ENCODE results near the gene LRRFIP1. TPM values are rescaled to one million over a fixed set of nuclear protein-coding genes. Genes with fewer than 3 reads are reported as not detected.
"Not testable (repeated sequence)": the region's sequence is repeated elsewhere in the genome, so short reads cannot be mapped to it uniquely, and the experiment has no call there.

Gene LRRFIP1
- polyA plus RNA-seq, 1 donor (not counting 4 experiments of a cell fraction or from before 2014, with no cell fraction given), result 115 TPM

DNA sequence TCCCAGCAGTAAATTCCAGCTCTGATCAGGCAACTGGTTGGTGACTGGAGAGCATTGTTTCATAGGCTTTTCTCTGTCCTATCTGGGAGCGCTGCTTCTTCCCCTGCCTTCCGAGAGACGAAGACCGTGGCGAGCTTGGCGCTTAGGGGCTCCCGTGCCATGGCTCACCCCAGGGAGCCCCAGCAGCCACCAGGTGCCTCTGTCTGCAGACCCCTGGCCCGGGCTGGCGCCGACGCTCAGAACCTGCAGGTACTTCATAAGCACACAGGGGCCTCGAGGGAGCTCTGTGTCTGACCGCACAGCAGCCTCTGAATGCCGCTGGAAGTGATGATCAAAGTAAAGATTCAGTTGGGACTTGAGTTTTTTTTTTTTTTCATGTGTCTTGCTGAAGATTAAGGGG lies 152.1 kb downstream of the LRRFIP1 start:
- H3K36me3 ChIP-seq (ENCODE audit: control insufficient read depth in 2 of 2, extremely low read depth in 1 of 2, insufficient read depth in 2 of 2, low read length in 2 of 2), result peaks cover 25 to 30% of the 10 kb centered on the region in 2 experiments

DNA sequence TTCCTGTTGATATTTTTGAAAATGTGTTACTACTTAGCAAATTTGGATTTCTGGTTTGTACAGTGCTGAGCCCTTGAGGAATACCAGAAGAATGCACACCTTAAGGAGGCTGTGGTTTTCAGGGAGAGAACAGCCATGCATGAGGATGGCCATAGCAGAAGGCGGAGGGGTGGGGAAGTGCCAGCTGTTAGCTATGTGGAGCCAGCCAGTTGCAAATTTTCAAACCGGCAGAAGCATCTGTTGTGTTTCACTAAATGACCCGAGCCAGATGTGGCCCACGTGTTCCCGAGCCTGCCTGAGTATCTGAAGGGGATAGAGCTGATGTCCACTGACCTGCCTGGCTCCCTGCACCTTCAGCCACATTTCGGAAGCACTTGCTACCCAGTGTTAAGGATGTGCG lies 154.8 kb downstream of the LRRFIP1 start:
- TF ChIP-seq EZH2 (IDR thresholded peaks at IDR 0.05; ENCODE audit: low read length), result no peak
- TF ChIP-seq, protein P1, sequence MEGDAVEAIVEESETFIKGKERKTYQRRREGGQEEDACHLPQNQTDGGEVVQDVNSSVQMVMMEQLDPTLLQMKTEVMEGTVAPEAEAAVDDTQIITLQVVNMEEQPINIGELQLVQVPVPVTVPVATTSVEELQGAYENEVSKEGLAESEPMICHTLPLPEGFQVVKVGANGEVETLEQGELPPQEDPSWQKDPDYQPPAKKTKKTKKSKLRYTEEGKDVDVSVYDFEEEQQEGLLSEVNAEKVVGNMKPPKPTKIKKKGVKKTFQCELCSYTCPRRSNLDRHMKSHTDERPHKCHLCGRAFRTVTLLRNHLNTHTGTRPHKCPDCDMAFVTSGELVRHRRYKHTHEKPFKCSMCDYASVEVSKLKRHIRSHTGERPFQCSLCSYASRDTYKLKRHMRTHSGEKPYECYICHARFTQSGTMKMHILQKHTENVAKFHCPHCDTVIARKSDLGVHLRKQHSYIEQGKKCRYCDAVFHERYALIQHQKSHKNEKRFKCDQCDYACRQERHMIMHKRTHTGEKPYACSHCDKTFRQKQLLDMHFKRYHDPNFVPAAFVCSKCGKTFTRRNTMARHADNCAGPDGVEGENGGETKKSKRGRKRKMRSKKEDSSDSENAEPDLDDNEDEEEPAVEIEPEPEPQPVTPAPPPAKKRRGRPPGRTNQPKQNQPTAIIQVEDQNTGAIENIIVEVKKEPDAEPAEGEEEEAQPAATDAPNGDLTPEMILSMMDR (optimal IDR thresholded peaks at IDR 0.05 in 1 of 3, IDR thresholded peaks at IDR 0.05 in 1 of 3, conservative IDR thresholded peaks at IDR 0.05 in 1 of 3; ENCODE audit: extremely low read depth in 1 of 3, insufficient read depth in 2 of 3, low read length in 3 of 3), result no peak
- no peaks in the 10 kb centered on the region for H3K27me3 ChIP-seq (ENCODE audit: control insufficient read depth, extremely low read depth, insufficient read depth, low read length)
- H3K9ac ChIP-seq (ENCODE audit: control insufficient read depth, extremely low read depth, insufficient read depth, low read length), result no peak overlapping the region
- H2AFZ ChIP-seq (ENCODE audit: control insufficient read depth, low read length), result no peak overlapping the region
- H3K79me2 ChIP-seq (ENCODE audit: control insufficient read depth, insufficient read depth, low read length), result no peaks in the 10 kb centered on the region
- H3K36me3 ChIP-seq (ENCODE audit: control insufficient read depth in 2 of 2, extremely low read depth in 1 of 2, insufficient read depth in 2 of 2, low read length in 2 of 2), result peaks cover 18 to 22% of the 10 kb centered on the region in 2 experiments
- H3K4me1 ChIP-seq (ENCODE audit: control insufficient read depth, extremely low read depth, insufficient read depth, low read length), result no peaks in the 10 kb centered on the region
- no peaks in the 10 kb centered on the region for H3K9me1 ChIP-seq (ENCODE audit: control insufficient read depth, extremely low read depth, insufficient read depth, low read length)
- H4K20me1 ChIP-seq (ENCODE audit: control insufficient read depth, extremely low read depth, insufficient read depth, low read length), result peaks cover under 1% of the 10 kb centered on the region
- DNase-seq (ENCODE audit: low read depth, low spot score) (no peak), FAIRE-seq (no peak)
- no peak overlapping the region for H3K4me3 ChIP-seq (ENCODE audit: control insufficient read depth in 2 of 3, extremely low read depth in 1 of 3, insufficient read depth in 2 of 3, low read depth in 1 of 3, low read length in 3 of 3)
- no peak overlapping the region for H3K27ac ChIP-seq (ENCODE audit: control insufficient read depth, insufficient read depth, low read length)
- peaks cover 4% of the 10 kb centered on the region for H3K9me3 ChIP-seq (ENCODE audit: control insufficient read depth, low read depth, low read length)
- no peak overlapping the region for H3K4me2 ChIP-seq (ENCODE audit: control insufficient read depth, extremely low read depth, insufficient read depth, low read depth, low read length)
- dilution Hi-C loops (cut with MboI; ENCODE audit: extremely low pct_ligation_motif_present, low sequenced_read_pairs), result no loop called here

More for the DNA sequence above, 152.1 kb downstream of the LRRFIP1 start:
- Histone ChIP-seq H3K27me3 (ENCODE audit: control insufficient read depth, extremely low read depth, insufficient read depth, low read length) (no peaks in the 10 kb centered on the region), H3K4me1 (ENCODE audit: control insufficient read depth, extremely low read depth, insufficient read depth, low read length) (no peaks in the 10 kb centered on the region), H3K27ac (ENCODE audit: control insufficient read depth, insufficient read depth, low read length) (no peak overlapping the region), H4K20me1 (ENCODE audit: control insufficient read depth, extremely low read depth, insufficient read depth, low read length) (peaks cover 2% of the 10 kb centered on the region), H3K9me3 (ENCODE audit: control insufficient read depth, low read depth, low read length) (no peaks in the 10 kb centered on the region), H2AFZ (ENCODE audit: control insufficient read depth, low read length) (no peak overlapping the region), H3K9ac (ENCODE audit: control insufficient read depth, extremely low read depth, insufficient read depth, low read length) (no peak overlapping the region), H3K4me3 (ENCODE audit: control insufficient read depth in 2 of 3, extremely low read depth in 1 of 3, insufficient read depth in 2 of 3, low read depth in 1 of 3, low read length in 3 of 3) (no peak overlapping the region), H3K4me2 (ENCODE audit: control insufficient read depth, extremely low read depth, insufficient read depth, low read depth, low read length) (no peak overlapping the region), H3K79me2 (ENCODE audit: control insufficient read depth, insufficient read depth, low read length) (no peaks in the 10 kb centered on the region), H3K9me1 (ENCODE audit: control insufficient read depth, extremely low read depth, insufficient read depth, low read length) (no peaks in the 10 kb centered on the region)
- DNase-seq (ENCODE audit: low read depth, low spot score) (no peak), FAIRE-seq (no peak)
- no peak for TF ChIP-seq EZH2 (IDR thresholded peaks at IDR 0.05; ENCODE audit: low read length)
- TF ChIP-seq, protein P1 (optimal IDR thresholded peaks at IDR 0.05 in 1 of 3, IDR thresholded peaks at IDR 0.05 in 1 of 3, conservative IDR thresholded peaks at IDR 0.05 in 1 of 3; ENCODE audit: extremely low read depth in 1 of 3, insufficient read depth in 2 of 3, low read length in 3 of 3), result no peak
- dilution Hi-C loops (cut with MboI; ENCODE audit: extremely low pct_ligation_motif_present, low sequenced_read_pairs), result no loop called here

DNA sequence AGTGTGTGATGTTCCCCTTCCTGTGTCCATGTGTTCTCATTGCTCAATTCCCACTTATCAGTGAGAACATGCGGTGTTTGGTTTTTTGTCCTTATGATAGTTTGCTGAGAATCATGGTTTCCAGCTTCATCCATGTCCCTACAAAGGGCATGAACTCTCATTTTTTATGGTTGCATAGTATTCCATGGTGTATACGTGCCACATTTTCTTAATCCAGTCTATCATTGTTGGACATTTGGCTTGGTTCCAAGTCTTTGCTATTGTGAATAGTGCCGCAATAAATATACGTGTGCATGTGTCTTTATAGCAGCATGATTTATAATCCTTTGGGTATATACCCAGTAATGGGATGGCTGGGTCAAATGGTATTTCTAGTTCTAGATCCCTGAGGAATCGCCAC lies 156.3 kb downstream of the LRRFIP1 start:
- H3K4me3 ChIP-seq (ENCODE audit: control insufficient read depth in 2 of 3, extremely low read depth in 1 of 3, insufficient read depth in 2 of 3, low read depth in 1 of 3, low read length in 3 of 3); H3K27ac ChIP-seq (ENCODE audit: control insufficient read depth, insufficient read depth, low read length); H3K4me2 ChIP-seq (ENCODE audit: control insufficient read depth, extremely low read depth, insufficient read depth, low read depth, low read length); H4K20me1 ChIP-seq (ENCODE audit: control insufficient read depth, extremely low read depth, insufficient read depth, low read length); FAIRE-seq; DNase-seq (ENCODE audit: low read depth, low spot score); H3K4me1 ChIP-seq (ENCODE audit: control insufficient read depth, extremely low read depth, insufficient read depth, low read length); H3K9me1 ChIP-seq (ENCODE audit: control insufficient read depth, extremely low read depth, insufficient read depth, low read length); H3K79me2 ChIP-seq (ENCODE audit: control insufficient read depth, insufficient read depth, low read length); H3K9me3 ChIP-seq (ENCODE audit: control insufficient read depth, low read depth, low read length); H2AFZ ChIP-seq (ENCODE audit: control insufficient read depth, low read length); dilution Hi-C loops (cut with MboI; ENCODE audit: extremely low pct_ligation_motif_present, low sequenced_read_pairs); H3K27me3 ChIP-seq (ENCODE audit: control insufficient read depth, extremely low read depth, insufficient read depth, low read length); H3K9ac ChIP-seq (ENCODE audit: control insufficient read depth, extremely low read depth, insufficient read depth, low read length): not testable (repeated sequence)
- H3K36me3 ChIP-seq (ENCODE audit: control insufficient read depth in 2 of 2, extremely low read depth in 1 of 2, insufficient read depth in 2 of 2, low read length in 2 of 2), result peaks cover 13 to 22% of the 10 kb centered on the region in 2 experiments
